Measurements from ENCODE around the gene RARA. TPM values are rescaled to one million over a fixed set of nuclear protein-coding genes. Genes with fewer than 3 reads are reported as not detected.
"Not testable (repeated sequence)": the region's sequence is repeated elsewhere in the genome, so short reads cannot be mapped to it uniquely, and the experiment has no call there.

RARA gene
- total and polyA plus RNA-seq, 7 experiments from 2014 or later, result 6.7 to 115 (median 42.9) TPM

DNA sequence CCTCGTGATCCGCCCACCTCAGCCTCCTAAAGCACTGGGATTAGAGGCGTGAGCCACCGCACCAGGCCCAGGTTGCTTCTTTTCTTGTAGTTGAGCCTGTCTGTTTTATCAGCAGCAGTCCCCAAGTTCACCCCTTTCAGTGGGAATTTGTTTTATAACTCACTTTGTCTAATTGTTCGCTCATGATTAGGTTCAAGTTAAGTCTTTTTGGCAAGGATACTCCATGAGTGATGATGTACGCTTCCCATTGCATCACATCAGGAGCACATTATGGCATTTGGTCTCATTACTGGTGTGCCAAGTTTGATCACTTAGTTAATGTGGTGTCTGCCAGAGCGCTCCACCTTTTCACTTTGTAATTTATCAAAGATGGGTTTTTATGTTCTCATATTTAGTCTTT, 70.0 kb downstream of the RARA start:
- Histone ChIP-seq H3K27me3 (ENCODE audit: control insufficient read depth in 2 of 2, insufficient read depth in 2 of 2, low read length in 2 of 2) (no peaks in the 10 kb centered on the region), H3K9me3 (ENCODE audit: control insufficient read depth in 2 of 3, low read length in 3 of 3) (no peaks in the 10 kb centered on the region), H3K4me1 (ENCODE audit: control insufficient read depth in 2 of 2, insufficient read depth in 2 of 2, low read length in 2 of 2) (no peaks in the 10 kb centered on the region), H3K36me3 (ENCODE audit: control insufficient read depth in 2 of 3, insufficient read depth in 3 of 3, low read length in 3 of 3) (no peaks in the 10 kb centered on the region), H3K4me3 (ENCODE audit: low read length) (no peak overlapping the region), H3K27ac (ENCODE audit: low read depth, low read length) (no peak overlapping the region)
- DNase-seq (no peak), ATAC-seq (no peak)
- Mint-ChIP-seq H3K4me1 (peaks cover 0 to 7% (median 5%) of the 10 kb centered on the region in 7 donors), H3K36me3 (peaks cover 0 to 2% (median 0%) of the 10 kb centered on the region in 5 donors), H3K9me3 (peaks cover 0 to 2% (median 0%) of the 10 kb centered on the region in 11 donors), H3K27me3 (peaks cover 0 to 5% (median 4%) of the 10 kb centered on the region in 5 donors), H3K4me3 (no peak overlapping the region), H3K27ac (no peak overlapping the region)
- intact Hi-C loops (cut with micrococcal nuclease), result no loop called here
- ChIA-PET CTCF (no interaction called here), POLR2A (interaction anchor here (0.7 kb wide), 1 partner anchor 393 kb away, joined by 3 read pairs; the partner anchor contains the start of gene KRT26)

DNA sequence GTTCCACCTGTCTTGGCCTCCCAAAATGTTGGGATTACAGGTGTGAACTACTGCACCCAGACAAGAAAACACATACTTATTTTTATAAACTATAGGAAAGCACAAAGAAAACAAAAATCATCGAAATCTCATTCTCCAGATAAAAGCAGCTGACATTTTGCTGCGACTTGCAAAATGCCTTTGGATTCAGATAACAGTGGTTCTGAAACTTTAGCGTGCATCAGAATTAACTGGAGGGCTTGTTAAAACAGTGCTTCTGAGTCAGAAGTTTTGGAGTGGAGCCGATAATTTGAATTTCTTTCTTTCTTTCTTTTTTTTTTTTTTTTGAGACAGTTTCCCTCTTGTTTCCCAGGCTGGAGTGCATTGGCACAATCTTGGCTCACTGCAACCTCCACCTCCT, 73.3 kb downstream of the RARA start:
- no peak overlapping the region for H3K27ac Mint-ChIP-seq
- H3K4me1 Mint-ChIP-seq, result peaks cover 0 to under 1% (median 0%) of the 10 kb centered on the region in 7 donors
- Histone ChIP-seq H3K27ac (ENCODE audit: low read depth, low read length) (no peak overlapping the region), H3K36me3 (ENCODE audit: control insufficient read depth in 2 of 3, insufficient read depth in 3 of 3, low read length in 3 of 3) (no peaks in the 10 kb centered on the region), H3K9me3 (ENCODE audit: control insufficient read depth in 2 of 3, low read length in 3 of 3) (no peaks in the 10 kb centered on the region), H3K4me1 (ENCODE audit: control insufficient read depth in 2 of 2, insufficient read depth in 2 of 2, low read length in 2 of 2) (no peaks in the 10 kb centered on the region), H3K27me3 (ENCODE audit: control insufficient read depth in 2 of 2, insufficient read depth in 2 of 2, low read length in 2 of 2) (no peaks in the 10 kb centered on the region), H3K4me3 (ENCODE audit: low read length) (no peak overlapping the region)
- H3K9me3 Mint-ChIP-seq, result no peaks in the 10 kb centered on the region
- no peaks in the 10 kb centered on the region for H3K27me3 Mint-ChIP-seq
- H3K36me3 Mint-ChIP-seq, result peaks cover 0 to 4% (median 0%) of the 10 kb centered on the region in 5 donors
- no peak overlapping the region for H3K4me3 Mint-ChIP-seq
- ChIA-PET CTCF (interaction anchor here (0.6 to 1.2 kb wide), 5 partner anchors 13 to 150 kb away, joined by 3 read pairs; no protein-coding TSS in a partner anchor), POLR2A (no interaction called here)
- intact Hi-C loops (cut with micrococcal nuclease), result no loop called here
- DNase-seq (no peak), ATAC-seq (no peak)

DNA sequence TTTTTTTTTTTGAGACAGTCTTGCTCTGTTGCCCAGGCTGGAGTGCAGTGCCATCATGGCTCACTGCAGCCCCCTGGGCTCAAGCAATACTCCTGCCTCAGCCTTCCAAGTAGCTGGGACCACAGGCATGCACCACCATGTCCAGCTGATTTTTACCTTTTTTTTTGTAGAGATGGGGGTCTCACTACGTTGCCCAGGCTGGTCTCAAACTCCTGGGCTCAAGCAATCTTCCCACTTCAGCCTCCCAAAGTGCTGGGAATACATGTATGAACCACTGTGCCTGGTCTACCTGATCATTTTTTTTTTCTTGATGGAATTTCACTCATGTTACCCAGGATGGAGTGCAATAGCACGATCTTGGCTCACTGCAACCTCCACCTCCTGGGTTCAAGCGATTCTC, 77.6 kb downstream of the RARA start:
- H3K4me1 Mint-ChIP-seq; CTCF ChIA-PET; H3K27me3 ChIP-seq (ENCODE audit: control insufficient read depth in 2 of 2, insufficient read depth in 2 of 2, low read length in 2 of 2); H3K9me3 Mint-ChIP-seq; ATAC-seq; H3K36me3 ChIP-seq (ENCODE audit: control insufficient read depth in 2 of 3, insufficient read depth in 3 of 3, low read length in 3 of 3); H3K4me1 ChIP-seq (ENCODE audit: control insufficient read depth in 2 of 2, insufficient read depth in 2 of 2, low read length in 2 of 2); H3K4me3 ChIP-seq (ENCODE audit: low read length); H3K9me3 ChIP-seq (ENCODE audit: control insufficient read depth in 2 of 3, low read length in 3 of 3); H3K4me3 Mint-ChIP-seq; H3K27ac Mint-ChIP-seq; DNase-seq; intact Hi-C loops (cut with micrococcal nuclease); H3K27ac ChIP-seq (ENCODE audit: low read depth, low read length); H3K27me3 Mint-ChIP-seq: not testable (repeated sequence)
- POLR2A ChIA-PET, result interaction anchor here (0.7 kb wide), 1 partner anchor 424 kb away, joined by 3 read pairs; no protein-coding TSS in a partner anchor
- H3K36me3 Mint-ChIP-seq, result peaks cover 0 to 15% (median 0%) of the 10 kb centered on the region in 5 donors

DNA sequence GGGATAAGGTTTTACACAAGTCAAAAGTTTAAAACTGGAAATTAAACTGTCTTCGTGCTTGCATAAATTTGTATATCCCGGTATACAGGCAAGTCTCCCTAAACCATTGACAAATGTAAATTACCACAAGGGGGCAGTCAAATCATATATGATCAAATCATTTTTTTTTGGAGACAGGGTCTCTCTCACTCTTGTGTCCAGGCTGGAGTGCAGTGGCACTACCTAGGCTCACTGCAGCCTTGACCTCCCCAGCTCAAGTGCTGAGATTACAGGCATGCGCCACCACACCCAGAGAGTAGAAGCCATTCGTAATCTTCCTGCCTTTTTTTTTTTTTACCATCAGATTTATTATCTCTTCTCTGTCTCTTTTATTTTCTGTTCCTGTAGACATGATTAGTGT, 90.2 kb downstream of the RARA start:
- Histone ChIP-seq H3K27me3 (ENCODE audit: control insufficient read depth in 2 of 2, insufficient read depth in 2 of 2, low read length in 2 of 2) (no peaks in the 10 kb centered on the region), H3K4me3 (ENCODE audit: low read length) (no peak overlapping the region), H3K4me1 (ENCODE audit: control insufficient read depth in 2 of 2, insufficient read depth in 2 of 2, low read length in 2 of 2) (no peaks in the 10 kb centered on the region), H3K9me3 (ENCODE audit: control insufficient read depth in 2 of 3, low read length in 3 of 3) (no peaks in the 10 kb centered on the region), H3K36me3 (ENCODE audit: control insufficient read depth in 2 of 3, insufficient read depth in 3 of 3, low read length in 3 of 3) (no peaks in the 10 kb centered on the region), H3K27ac (ENCODE audit: low read depth, low read length) (no peak overlapping the region)
- ATAC-seq (peak; percentile 75), DNase-seq (peak in 6 of 9 donors; percentile 39 to 69 (median 60))
- no peaks in the 10 kb centered on the region for H3K27me3 Mint-ChIP-seq
- H3K4me3 Mint-ChIP-seq, result no peak overlapping the region
- H3K9me3 Mint-ChIP-seq, result no peaks in the 10 kb centered on the region
- intact Hi-C loops (cut with micrococcal nuclease), result loop anchor here (1.0 to 5.0 kb wide), 7 partner anchors 16 to 216 kb away; partner anchors contain the start of genes GJD3 (in 1 of the 2) and IGFBP4 (in 1 of the 2)
- H3K27ac Mint-ChIP-seq, result peak overlapping the region in 3 of 9 donors; percentile 6 to 65 (median 64)
- peaks cover 0 to 31% (median 0%) of the 10 kb centered on the region in 5 donors for H3K36me3 Mint-ChIP-seq
- peaks cover 8 to 36% (median 22%) of the 10 kb centered on the region in 7 donors for H3K4me1 Mint-ChIP-seq
- ChIA-PET CTCF (interaction anchor here (0.6 to 2.8 kb wide), 17 partner anchors 11 to 1279 kb away, joined by 3 to 36 read pairs (median 4); partner anchors contain the start of gene TOP2A), POLR2A (interaction anchor here (1.0 to 4.9 kb wide), 4 partner anchors 37 to 154 kb away, joined by 3 to 30 read pairs (median 3); no protein-coding TSS in a partner anchor)

DNA sequence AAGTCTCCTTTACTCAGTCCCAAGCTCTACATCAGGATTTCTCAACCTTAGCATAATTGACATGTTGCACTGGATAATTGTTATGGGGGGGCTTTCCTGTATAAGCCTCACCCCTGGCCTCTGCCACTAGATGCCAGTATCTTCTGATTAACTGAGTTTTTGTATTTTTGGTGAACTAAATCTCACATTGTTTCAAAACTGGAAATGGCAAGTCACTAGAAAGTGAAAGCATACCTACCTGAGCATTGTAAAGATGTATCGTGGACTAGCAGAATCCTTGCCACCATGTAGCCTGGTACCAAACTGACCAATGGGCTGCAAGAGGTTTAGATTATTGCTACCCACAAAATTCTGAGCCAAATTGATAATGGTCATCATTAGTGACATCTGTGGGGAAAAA, 93.7 kb downstream of the RARA start:
- POLR2A ChIA-PET, result interaction anchor here (0.6 to 1.7 kb wide), 6 partner anchors 9 to 195 kb away, joined by 3 to 7 read pairs (median 4); partner anchors contain the start of gene TOP2A
- Histone ChIP-seq H3K27ac (ENCODE audit: low read depth, low read length) (no peak overlapping the region), H3K4me3 (ENCODE audit: low read length) (peak overlapping the region; percentile 7), H3K4me1 (ENCODE audit: control insufficient read depth in 2 of 2, insufficient read depth in 2 of 2, low read length in 2 of 2) (no peaks in the 10 kb centered on the region), H3K36me3 (ENCODE audit: control insufficient read depth in 2 of 3, insufficient read depth in 3 of 3, low read length in 3 of 3) (no peaks in the 10 kb centered on the region), H3K9me3 (ENCODE audit: control insufficient read depth in 2 of 3, low read length in 3 of 3) (no peaks in the 10 kb centered on the region), H3K27me3 (ENCODE audit: control insufficient read depth in 2 of 2, insufficient read depth in 2 of 2, low read length in 2 of 2) (no peaks in the 10 kb centered on the region)
- intact Hi-C loops (cut with micrococcal nuclease), result loop anchor here in 1 of 2 donors (5.0 kb wide), 1 partner anchor 40 kb away; the partner anchor contains the start of gene IGFBP4
- peak; percentile 48 for ATAC-seq
- peak in 4 of 9 donors; percentile 21 to 48 (median 35) for DNase-seq
- Mint-ChIP-seq H3K4me3 (peak overlapping the region in 8 of 10 donors; percentile 63 to 82 (median 67)), H3K27me3 (no peaks in the 10 kb centered on the region), H3K36me3 (peaks cover 0 to 33% (median 0%) of the 10 kb centered on the region in 5 donors), H3K9me3 (no peaks in the 10 kb centered on the region), H3K4me1 (peaks cover 8 to 39% (median 23%) of the 10 kb centered on the region in 7 donors), H3K27ac (peak overlapping the region; percentile 19 to 83 (median 49))
- CTCF ChIA-PET, result interaction anchor here (0.7 to 3.1 kb wide), 11 partner anchors 9 to 1409 kb away, joined by 3 to 50 read pairs (median 4); partner anchors contain the start of gene P3H4

DNA sequence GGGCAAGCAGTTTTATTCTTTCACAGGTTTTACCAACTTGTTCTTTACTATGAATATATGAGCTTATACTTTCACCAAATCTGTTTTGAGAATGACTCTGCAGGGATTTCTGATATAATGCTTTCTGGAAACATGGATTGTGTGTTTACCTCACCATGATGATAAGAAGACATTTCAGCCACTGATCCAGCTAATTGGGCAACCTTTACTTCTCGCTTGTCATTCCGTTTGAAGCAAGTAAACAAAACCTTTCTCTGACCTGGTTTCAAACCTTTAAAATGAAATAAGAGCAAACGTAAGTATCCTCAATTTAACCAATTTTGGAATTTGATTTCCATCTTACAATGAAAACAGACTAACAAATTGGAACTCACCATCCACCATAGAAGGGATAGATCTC, 95.0 kb downstream of the RARA start:
- intact Hi-C loops (cut with micrococcal nuclease), result loop anchor here in 1 of 2 donors (5.0 kb wide), 1 partner anchor 38 kb away; the partner anchor contains the start of gene IGFBP4
- ChIA-PET CTCF (interaction anchor here (1.1 to 2.5 kb wide), 2 partner anchors 13 to 128 kb away, joined by 5 to 8 read pairs; no protein-coding TSS in a partner anchor), POLR2A (interaction anchor here (0.6 kb wide), 1 partner anchor 129 kb away, joined by 4 read pairs; no protein-coding TSS in a partner anchor)
- Histone ChIP-seq H3K36me3 (ENCODE audit: control insufficient read depth in 2 of 3, insufficient read depth in 3 of 3, low read length in 3 of 3) (no peaks in the 10 kb centered on the region), H3K9me3 (ENCODE audit: control insufficient read depth in 2 of 3, low read length in 3 of 3) (no peaks in the 10 kb centered on the region), H3K27me3 (ENCODE audit: control insufficient read depth in 2 of 2, insufficient read depth in 2 of 2, low read length in 2 of 2) (no peaks in the 10 kb centered on the region), H3K4me1 (ENCODE audit: control insufficient read depth in 2 of 2, insufficient read depth in 2 of 2, low read length in 2 of 2) (no peaks in the 10 kb centered on the region), H3K27ac (ENCODE audit: low read depth, low read length) (no peak overlapping the region), H3K4me3 (ENCODE audit: low read length) (no peak overlapping the region)
- H3K9me3 Mint-ChIP-seq, result no peaks in the 10 kb centered on the region
- no peaks in the 10 kb centered on the region for H3K27me3 Mint-ChIP-seq
- DNase-seq (no peak), ATAC-seq (no peak)
- H3K4me1 Mint-ChIP-seq, result peaks cover 7 to 39% (median 23%) of the 10 kb centered on the region in 7 donors
- peak overlapping the region in 1 of 9 donors; percentile 5 for H3K27ac Mint-ChIP-seq
- peaks cover 0 to 33% (median 0%) of the 10 kb centered on the region in 5 donors for H3K36me3 Mint-ChIP-seq
- H3K4me3 Mint-ChIP-seq, result peak overlapping the region in 1 of 10 donors; percentile 16

Measured in naive thymus-derived CD4-positive, alpha-beta T cell (primary cell).